HepG2 (cell line): ENCODE data around the gene AADAT. TPM values are rescaled to one million over a fixed set of nuclear protein-coding genes. Genes with fewer than 3 reads are reported as not detected.
A peak's percentile ranks its signal among the peaks of the same experiment; 100 is the strongest.

Experiments used
- HOXD1 ChIP-seq: sonication (generic); formaldehyde crosslinking; IDR thresholded peaks from 2 replicates; pipeline ENCODE4 v1.5.0; 2020; ENCODE audit warnings: missing genetic modification reagents
- MED1 ChIP-seq: sonication (generic); formaldehyde crosslinking; IDR thresholded peaks from 2 replicates; pipeline ENCODE4 v1.4.0; 2020; ENCODE audit warnings: missing genetic modification reagents
- RFX5 ChIP-seq: IDR thresholded peaks from 2 replicates; pipeline ENCODE4 v1.6.1; 2011; ENCODE audit warnings: low read depth, low read length, improper control_type of control experiment
- RFXAP ChIP-seq: sonication (generic); formaldehyde crosslinking; IDR thresholded peaks from 2 replicates; pipeline ENCODE4 v1.4.0; 2020; ENCODE audit warnings: missing genetic modification reagents, borderline replicate concordance
- TFAP4 ChIP-seq: sonication (generic); IDR thresholded peaks from 2 replicates; pipeline ENCODE4 v1.6.1; 2016; ENCODE audit warnings: low read depth, borderline replicate concordance
- TFDP1 ChIP-seq: IDR thresholded peaks from 2 replicates; pipeline ENCODE4 v1.6.1; 2016; ENCODE audit warnings: missing compliant biosample characterization, missing genetic modification reagents, borderline replicate concordance
- ZNF142 ChIP-seq: sonication (generic); formaldehyde crosslinking; IDR thresholded peaks from 2 replicates; pipeline ENCODE4 v1.4.0; 2020; ENCODE audit warnings: missing genetic modification reagents
- ZNF547 ChIP-seq: sonication (generic); formaldehyde crosslinking; IDR thresholded peaks from 2 replicates; pipeline ENCODE4 v1.5.1; 2020; ENCODE audit warnings: mild to moderate bottlenecking, missing genetic modification reagents
- ZNF574 ChIP-seq: sonication (generic); formaldehyde crosslinking; IDR thresholded peaks from 2 replicates; pipeline ENCODE4 v1.4.0; 2020; ENCODE audit warnings: missing genetic modification reagents
- ZNF644 ChIP-seq: IDR thresholded peaks from 2 replicates; pipeline ENCODE4 v1.6.1; 2016; ENCODE audit warnings: low read depth
- ZNF782 ChIP-seq: sonication (generic); formaldehyde crosslinking; IDR thresholded peaks from 2 replicates; pipeline ENCODE4 v1.4.0; 2020; ENCODE audit warnings: missing genetic modification reagents, mild to moderate bottlenecking, borderline replicate concordance
- polyA plus RNA-seq, 8 experiments: library from polyadenylated mRNA; depleted of rRNA in 3 of 8; stranded (reverse) in 7 of 8; unstranded in 1 of 8; fragments of >200 nt; fragmentation: Illumina TruSeq in 4 of 8; extraction: Trizol in 4 of 8; gene quantifications; 2 replicates each; pipeline versions ENCODE4 v1.2.1 to v1.2.3, GENCODE V29; 2011 to 2016; ENCODE audit warnings: low read depth in 4 of 8, missing spikeins in 1 of 8, mixed read lengths in 1 of 8; ENCODE audit not compliant: insufficient read depth in 1 of 8
- total RNA-seq, 5 experiments: library from RNA; depleted of rRNA; stranded (reverse); fragments of >200 nt; fragmentation: Illumina TruSeq; extraction: Trizol; gene quantifications; 2 replicates each; pipeline ENCODE4 v1.2.3, GENCODE V29; 2016; ENCODE audit warnings: low read depth in 1 of 5
- TF ChIP-seq, protein P1 (sequence below): IDR thresholded peaks from 2 replicates; pipeline ENCODE4 v1.4.0; 2020; ENCODE audit warnings: mild to moderate bottlenecking, missing genetic modification reagents
- TF ChIP-seq, protein P2 (sequence below): sonication (generic); formaldehyde crosslinking; IDR thresholded peaks from 2 replicates; pipeline ENCODE4 v1.5.1; 2020; ENCODE audit warnings: missing genetic modification reagents, mild to moderate bottlenecking, borderline replicate concordance

The AADAT gene
- total and polyA plus RNA-seq, 2 of the 13 experiments (the other 11 are each of a cell fraction or from before 2014, with no cell fraction given): 6.1 to 9.1 TPM

DNA sequence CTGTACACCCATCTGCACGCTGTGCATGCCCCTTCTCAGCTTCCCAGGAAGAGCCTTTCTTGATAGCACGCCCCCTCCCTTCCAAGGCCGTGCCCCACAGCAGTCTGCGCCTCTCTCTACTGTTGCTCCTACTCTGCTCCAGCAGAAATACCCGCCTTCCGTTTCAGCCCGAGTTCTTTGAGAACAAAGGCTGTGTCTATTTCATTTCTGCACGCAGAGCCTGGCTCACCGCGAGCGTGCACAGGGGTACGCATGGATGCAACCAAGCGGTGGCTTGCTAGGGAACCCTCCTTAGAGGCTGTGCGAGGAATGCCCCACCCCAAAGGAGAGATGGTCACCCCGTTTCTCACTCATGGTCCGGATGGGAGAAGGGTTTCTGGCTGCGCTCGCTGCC is 485 bp downstream of the AADAT start (continued):
- TF ChIP-seq ZNF142: no peak
- no peak for TF ChIP-seq HOXD1
- TF ChIP-seq ZNF644 (CRISPR knock-in tag): 0 out of 2 replicates have a peak, but pooled peaks have one; percentile 15
- TF ChIP-seq, protein P1, sequence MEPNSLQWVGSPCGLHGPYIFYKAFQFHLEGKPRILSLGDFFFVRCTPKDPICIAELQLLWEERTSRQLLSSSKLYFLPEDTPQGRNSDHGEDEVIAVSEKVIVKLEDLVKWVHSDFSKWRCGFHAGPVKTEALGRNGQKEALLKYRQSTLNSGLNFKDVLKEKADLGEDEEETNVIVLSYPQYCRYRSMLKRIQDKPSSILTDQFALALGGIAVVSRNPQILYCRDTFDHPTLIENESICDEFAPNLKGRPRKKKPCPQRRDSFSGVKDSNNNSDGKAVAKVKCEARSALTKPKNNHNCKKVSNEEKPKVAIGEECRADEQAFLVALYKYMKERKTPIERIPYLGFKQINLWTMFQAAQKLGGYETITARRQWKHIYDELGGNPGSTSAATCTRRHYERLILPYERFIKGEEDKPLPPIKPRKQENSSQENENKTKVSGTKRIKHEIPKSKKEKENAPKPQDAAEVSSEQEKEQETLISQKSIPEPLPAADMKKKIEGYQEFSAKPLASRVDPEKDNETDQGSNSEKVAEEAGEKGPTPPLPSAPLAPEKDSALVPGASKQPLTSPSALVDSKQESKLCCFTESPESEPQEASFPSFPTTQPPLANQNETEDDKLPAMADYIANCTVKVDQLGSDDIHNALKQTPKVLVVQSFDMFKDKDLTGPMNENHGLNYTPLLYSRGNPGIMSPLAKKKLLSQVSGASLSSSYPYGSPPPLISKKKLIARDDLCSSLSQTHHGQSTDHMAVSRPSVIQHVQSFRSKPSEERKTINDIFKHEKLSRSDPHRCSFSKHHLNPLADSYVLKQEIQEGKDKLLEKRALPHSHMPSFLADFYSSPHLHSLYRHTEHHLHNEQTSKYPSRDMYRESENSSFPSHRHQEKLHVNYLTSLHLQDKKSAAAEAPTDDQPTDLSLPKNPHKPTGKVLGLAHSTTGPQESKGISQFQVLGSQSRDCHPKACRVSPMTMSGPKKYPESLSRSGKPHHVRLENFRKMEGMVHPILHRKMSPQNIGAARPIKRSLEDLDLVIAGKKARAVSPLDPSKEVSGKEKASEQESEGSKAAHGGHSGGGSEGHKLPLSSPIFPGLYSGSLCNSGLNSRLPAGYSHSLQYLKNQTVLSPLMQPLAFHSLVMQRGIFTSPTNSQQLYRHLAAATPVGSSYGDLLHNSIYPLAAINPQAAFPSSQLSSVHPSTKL: no peak
- TF ChIP-seq ZNF574 (CRISPR knock-in tag): peak; percentile 45; the same call in 1 of the 2 replicates
- no peak for TF ChIP-seq RFXAP
- TF ChIP-seq MED1 (CRISPR knock-in tag): no peak
- TF ChIP-seq ZNF782 (CRISPR knock-in tag): 0 out of 2 replicates have a peak, but pooled peaks have one; percentile 19
- TF ChIP-seq RFX5: no peak
- TF ChIP-seq, protein P2, sequence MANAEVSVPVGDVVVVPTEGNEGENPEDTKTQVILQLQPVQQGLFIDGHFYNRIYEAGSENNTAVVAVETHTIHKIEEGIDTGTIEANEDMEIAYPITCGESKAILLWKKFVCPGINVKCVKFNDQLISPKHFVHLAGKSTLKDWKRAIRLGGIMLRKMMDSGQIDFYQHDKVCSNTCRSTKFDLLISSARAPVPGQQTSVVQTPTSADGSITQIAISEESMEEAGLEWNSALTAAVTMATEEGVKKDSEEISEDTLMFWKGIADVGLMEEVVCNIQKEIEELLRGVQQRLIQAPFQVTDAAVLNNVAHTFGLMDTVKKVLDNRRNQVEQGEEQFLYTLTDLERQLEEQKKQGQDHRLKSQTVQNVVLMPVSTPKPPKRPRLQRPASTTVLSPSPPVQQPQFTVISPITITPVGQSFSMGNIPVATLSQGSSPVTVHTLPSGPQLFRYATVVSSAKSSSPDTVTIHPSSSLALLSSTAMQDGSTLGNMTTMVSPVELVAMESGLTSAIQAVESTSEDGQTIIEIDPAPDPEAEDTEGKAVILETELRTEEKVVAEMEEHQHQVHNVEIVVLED: no peak
- peak; percentile 7; the same call in 1 of the 2 replicates for TF ChIP-seq TFDP1 (CRISPR knock-in tag)
- TF ChIP-seq ZNF547 (CRISPR knock-in tag): 0 out of 2 replicates have a peak, but pooled peaks have one; percentile 26
- no peak for TF ChIP-seq TFAP4
